Fibroblast of pulmonary artery (primary cell): ENCODE measurements around the gene SEC22A.

Experiments used
- DNase-seq: peaks from one replicate; pipeline ENCODE4 v3.0.0-alpha.2; 2010; ENCODE audit warnings: low read depth
- H3K4me3 ChIP-seq: replicated peaks from 2 replicates; pipeline ENCODE4 v1.5.1; 2011; ENCODE audit warnings: low read depth, mild to moderate bottlenecking, control low read depth, low read length, moderate library complexity
- CTCF ChIP-seq: IDR thresholded peaks from 2 replicates; pipeline ENCODE4 v1.5.1; 2011; ENCODE audit warnings: mild to moderate bottlenecking, control low read depth, low read length, inconsistent platforms; ENCODE audit errors: missing control alignments

The SEC22A gene

GRCh38 chr3:123201557-123202427, at the start of gene SEC22A:
Gene SEC22A (plus strand): TSS chr3:123201943. CDS start chr3:123209218, 7,275 bp downstream.
- H3K4me3 ChIP-seq = peak within 1 kb of the TSS; percentile 92
- DNase-seq = peak; percentile 91
- no peak for TF ChIP-seq CTCF

- DNase-seq = no peak
- TF ChIP-seq CTCF = no peak
- H3K4me3 ChIP-seq = no peak overlapping the region
These were observed 49.1 kb upstream of the SEC22A start for GRCh38 chr3:123152687-123153086.

GRCh38 chr3:123153125-123154019, 48.4 kb upstream of the SEC22A start:
- TF ChIP-seq CTCF = no peak

GRCh38 chr3:123154020-123154985, 47.4 kb upstream of the SEC22A start:
- DNase-seq = no peak
- TF ChIP-seq CTCF = no peak
- H3K4me3 ChIP-seq = no peak overlapping the region

More at GRCh38 chr3:123153125-123154019, 48.4 kb upstream of the SEC22A start:
- no peak for DNase-seq
- no peak overlapping the region for H3K4me3 ChIP-seq

- TF ChIP-seq CTCF = no peak
These were observed 46.2 kb upstream of the SEC22A start for GRCh38 chr3:123155471-123156011.

GRCh38 chr3:123156276-123156995, 45.3 kb upstream of the SEC22A start:
- no peak for TF ChIP-seq CTCF
- no peak for DNase-seq
- H3K4me3 ChIP-seq = no peak overlapping the region

More at GRCh38 chr3:123155471-123156011, 46.2 kb upstream of the SEC22A start:
- no peak overlapping the region for H3K4me3 ChIP-seq
- no peak for DNase-seq
